NCI-H1930 (cell line): Measurements from ENCODE around the gene HMOX2.

ENCODE experiments used
- DNase-seq, 2 experiments: peaks; one replicate each; lab custom pipeline; 2025; lab: John Stamatoyannopoulos, UW

Gene HMOX2

DNA sequence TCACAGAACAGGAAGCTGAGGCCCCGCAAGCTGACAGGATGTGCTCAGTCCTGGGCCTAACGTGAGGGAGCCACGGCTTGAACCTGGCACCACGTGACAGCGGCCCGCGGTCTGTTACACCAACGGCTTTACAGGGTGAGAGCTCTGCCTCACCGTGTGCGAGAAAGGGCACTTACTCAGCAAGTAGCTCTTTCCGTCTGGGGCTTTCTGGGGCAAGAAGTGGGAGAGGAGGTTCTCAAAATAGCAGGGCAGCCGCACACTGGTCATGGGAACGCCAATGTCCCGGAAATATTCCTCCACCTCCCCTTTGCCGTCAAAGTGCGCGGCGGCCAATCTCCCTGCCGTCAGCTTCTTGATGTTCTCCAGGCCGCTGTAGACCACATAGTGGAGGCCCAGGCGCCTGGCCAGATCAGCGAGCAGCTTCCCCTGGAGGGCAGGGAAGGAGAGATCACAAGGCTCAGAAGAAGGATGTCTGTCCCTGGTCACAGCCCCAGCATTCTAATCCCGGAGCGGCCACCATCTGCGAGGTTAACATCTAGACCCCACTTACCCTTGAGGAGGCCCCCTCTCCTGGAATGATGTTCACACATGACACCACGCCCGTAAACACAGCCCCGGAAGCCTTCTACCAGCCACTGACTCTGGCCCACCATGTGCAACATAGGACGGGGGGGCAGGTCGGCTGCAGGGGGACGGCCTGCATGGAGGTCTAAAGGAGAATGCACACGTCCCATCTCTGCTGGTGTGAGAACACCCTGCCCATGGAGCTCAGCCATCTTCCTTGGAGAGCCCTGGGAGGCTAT, 10.0 kb upstream of the HMOX2 start:
- no peak for DNase-seq

DNA sequence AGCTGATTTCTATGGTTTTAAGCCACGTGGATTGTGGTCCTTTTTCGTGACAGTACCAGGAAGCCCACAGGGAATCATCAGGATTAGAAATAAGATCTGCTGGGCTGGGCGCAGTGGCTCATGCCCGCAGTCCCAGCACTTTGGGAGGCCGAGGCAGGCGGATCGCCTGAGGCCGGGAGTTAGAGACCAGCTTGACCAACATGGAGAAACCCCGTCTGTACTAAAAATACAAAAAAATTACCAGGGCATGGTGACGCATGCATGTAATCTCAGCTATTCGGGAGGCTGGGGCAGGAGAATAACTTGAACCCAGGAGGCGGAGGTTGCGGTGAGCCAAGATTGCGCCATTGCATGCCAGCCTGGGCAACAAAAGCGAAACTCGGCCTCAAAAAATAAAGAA, 8.3 kb upstream of the HMOX2 start:
- no peak for DNase-seq

DNA sequence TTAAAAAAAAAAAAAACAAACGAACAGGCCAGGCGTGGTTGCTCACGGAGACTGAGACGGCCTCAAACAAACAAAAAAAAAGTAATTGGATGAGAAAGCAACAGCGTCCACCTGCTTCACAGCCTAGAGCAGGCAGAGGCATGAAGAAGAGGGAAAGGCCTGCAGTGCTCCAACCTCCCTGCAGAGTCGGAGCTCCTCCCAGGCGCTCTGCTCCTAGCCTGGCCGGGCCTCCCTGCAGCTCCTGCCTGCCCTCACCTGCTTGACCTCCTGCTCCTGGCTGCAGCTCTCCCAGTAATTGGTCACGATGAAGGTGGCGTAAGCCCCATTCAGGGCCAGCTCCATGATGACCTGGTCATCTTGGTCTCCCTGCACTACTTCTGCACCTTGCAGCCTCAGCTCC, 7.2 kb upstream of the HMOX2 start:
- DNase-seq = no peak

GRCh38 chr16:4471869-4472268, 4.3 kb upstream of the HMOX2 start:
- no peak for DNase-seq

DNA sequence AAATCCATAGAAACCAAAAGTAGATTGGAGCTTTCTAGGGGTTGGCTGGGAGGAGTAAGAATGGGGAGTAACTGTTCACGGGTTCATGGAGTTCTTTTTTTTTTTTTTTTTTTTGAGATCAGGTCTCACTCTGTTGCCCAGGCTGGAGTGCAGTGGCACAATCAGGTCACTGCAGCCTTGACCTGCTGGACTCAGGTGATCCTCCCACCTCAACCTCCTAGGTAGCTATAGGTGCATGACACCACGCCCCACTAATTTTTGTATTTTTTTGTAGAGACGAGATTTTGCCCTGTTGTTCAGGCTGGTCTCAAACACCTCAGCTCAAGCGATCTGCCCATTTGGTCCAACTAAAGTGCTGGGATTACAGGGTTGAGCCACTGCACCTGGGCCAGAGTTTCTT, 3.3 kb upstream of the HMOX2 start:
- no peak for DNase-seq

DNA sequence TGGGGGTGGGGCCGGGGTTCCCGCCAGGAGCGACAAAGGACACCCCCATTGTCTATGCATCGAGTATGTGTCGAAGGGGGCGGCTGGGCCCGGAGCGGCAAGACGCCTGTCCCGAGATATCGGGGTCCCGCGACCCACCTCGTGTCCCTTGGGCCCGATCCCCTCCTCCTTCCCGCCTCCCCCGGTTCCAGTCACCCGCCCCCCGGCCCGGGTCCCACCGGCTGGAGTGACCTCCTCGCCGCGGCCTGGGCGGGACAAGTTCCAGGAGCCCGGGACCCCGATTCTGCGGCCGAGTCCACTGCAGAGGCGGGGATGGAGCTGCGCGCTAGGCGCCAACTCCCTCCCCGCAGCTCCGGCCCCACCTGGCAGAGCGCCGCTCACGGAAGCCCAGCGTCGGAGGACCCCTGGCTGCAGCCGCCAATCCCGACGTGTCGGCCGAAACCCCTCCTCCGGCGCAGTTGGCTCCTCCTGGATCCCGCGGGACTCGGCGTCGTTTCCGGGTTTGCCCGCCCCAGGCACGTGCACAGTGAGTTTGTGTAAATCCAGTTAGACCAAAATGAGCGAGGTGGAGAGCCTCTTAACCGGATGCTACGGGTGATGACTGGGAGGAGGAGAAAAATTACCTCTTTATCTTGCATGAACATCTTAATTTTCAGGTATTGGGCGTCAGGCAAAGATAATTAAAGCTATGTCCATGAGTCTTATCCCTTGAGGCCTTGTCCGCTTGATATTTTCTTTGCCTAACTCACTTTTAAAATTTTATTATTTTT, 1.8 kb upstream of the HMOX2 start, which contains the start of gene NMRAL1:
TSS of gene NMRAL1 (minus strand) at position 434 of the 770 bp plus-strand sequence. CDS start 493 bp downstream, outside the sequence.
- peak; percentile 96 to 97 for DNase-seq

DNA sequence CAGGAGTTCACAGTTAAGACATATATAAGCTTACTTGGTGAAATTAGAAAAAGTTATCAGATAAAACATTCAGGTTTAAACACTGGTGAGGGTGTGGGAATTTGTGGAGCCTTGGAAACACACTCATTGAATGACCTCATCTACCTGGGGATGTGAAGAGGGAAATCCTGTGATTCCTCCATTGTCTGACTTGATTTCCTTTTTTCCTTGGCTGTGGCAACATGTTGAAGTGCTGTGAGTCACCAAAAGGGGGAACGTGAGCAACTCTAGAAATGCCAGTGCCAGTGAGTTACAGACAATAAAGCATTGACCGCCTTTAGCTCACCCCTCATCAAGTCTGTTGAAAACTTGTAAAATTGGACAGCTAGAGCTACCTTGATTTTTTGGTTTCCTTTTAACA, 1.8 kb downstream of the HMOX2 start:
- no peak for DNase-seq

GRCh38 chr16:4481526-4481925, 5.3 kb downstream of the HMOX2 start:
- DNase-seq = no peak

- DNase-seq = no peak
Measured at GRCh38 chr16:4481963-4482362, 5.8 kb downstream of the HMOX2 start.

- DNase-seq = no peak
Measured at GRCh38 chr16:4486126-4486893, 10.1 kb downstream of the HMOX2 start.

- no peak for DNase-seq
Measured at GRCh38 chr16:4487955-4488498, 11.8 kb downstream of the HMOX2 start.

DNA sequence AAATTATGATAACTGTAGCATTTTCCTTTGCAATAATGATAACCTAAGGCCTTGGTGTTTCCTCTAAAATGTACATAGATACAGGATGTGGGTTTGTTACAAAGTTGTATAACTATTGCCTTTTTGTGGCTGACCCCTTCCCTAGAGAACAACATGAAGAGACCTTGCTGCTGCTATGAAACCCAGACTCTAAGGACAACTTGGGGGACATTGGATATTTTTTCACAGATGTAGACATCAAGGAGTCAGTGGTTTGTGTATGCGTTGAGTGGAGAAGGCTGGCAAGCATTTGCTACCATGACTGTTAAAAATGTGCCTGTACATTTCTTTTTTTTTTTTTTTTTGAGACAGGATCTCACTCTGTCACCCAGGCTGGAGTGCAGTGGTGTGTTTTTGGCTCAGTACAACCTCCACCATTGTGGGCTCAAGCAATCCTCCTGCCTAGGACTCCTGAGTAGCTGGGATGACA, 12.3 kb downstream of the HMOX2 start:
- DNase-seq = no peak

- DNase-seq = no peak
Measured at GRCh38 chr16:4489030-4489429, 12.8 kb downstream of the HMOX2 start.

- DNase-seq = no peak
Measured at GRCh38 chr16:4491898-4492297, 15.7 kb downstream of the HMOX2 start.

DNA sequence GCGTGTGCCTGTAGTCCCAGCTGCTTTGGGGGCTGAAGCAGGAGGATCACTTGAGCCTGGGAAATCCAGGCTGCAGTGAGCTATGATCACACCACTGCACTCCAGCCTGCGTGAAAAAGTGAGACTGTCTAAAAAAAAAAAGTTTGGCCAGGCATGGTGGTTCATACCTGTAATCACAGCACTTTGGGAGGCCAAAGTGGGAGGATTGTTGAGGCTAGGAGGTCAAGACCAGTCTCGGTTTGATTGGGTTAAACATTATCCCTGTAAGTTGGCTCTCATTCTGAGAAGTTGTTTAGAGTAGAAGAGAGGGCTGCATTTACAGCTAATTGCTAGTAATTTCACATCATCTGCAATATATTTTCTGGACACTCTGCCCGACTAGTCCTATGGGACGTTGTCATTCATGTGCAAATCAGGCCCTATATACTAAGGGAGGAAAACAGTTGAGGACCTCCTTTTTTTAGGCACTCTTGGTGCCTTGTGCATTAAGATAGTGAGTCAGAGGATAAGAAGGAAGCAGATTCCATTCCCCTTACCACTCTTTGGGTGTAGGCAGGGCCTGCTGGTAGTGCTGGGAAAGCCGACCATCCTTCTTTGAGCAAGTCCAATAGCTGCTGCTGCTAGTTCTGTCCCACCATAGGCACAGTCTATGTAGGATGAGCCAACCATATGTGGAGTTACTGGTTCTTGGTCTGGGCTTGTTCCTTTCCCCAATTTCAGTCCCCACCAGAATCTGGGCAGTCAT, 18.7 kb downstream of the HMOX2 start:
- no peak for DNase-seq

GRCh38 chr16:4495766-4496165, 19.6 kb downstream of the HMOX2 start:
- DNase-seq = no peak

DNA sequence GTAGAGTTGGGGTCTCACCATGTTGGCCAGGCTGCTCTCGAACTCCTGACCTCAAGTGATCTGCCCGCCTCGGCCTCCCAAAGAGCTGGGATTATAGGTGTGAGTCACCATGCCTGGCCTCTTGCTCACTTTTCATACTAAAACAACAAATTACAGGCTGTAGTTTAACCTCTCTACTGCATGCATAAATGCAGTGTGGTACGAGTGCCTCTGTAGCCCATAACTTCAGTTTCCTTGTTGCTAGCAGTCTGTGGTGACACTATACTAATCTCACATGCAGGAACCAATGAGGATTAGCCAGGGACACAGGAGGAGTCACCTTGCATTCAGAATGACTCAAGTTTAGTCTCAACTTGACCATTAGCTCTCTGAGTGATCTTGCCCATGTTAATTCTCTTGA, 20.1 kb downstream of the HMOX2 start:
- DNase-seq = no peak

DNA sequence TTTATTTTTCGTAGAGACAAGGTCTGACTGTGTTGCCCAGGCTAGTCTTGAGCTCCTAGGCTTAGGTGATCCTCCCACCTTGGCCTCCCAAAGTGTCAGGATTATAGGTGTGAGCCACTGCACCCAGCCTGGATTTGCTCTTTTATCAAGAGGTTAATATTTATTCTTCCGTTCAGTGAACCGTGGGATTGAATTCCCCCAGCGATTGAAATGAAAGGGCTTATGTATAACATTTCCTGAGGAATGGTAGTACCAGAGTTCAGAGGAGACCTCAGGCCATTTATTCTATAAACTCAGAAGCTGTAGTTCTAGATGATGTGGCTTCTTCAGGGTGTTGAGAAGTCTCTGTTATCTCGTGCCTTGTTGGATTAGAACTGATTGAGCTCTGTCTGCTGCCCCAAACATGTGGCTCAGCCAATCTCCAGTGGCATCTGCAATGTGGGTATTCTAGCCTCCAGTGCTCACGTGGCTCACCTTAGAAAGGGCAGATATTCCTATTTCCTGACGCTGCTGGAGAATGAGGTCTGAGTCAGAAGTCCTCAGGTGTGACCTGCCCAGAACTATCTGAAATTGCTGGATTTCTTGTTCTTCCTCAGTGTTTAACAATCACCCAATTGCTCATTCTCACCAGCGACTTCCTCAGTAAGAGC, 22.5 kb downstream of the HMOX2 start:
- no peak for DNase-seq

DNA sequence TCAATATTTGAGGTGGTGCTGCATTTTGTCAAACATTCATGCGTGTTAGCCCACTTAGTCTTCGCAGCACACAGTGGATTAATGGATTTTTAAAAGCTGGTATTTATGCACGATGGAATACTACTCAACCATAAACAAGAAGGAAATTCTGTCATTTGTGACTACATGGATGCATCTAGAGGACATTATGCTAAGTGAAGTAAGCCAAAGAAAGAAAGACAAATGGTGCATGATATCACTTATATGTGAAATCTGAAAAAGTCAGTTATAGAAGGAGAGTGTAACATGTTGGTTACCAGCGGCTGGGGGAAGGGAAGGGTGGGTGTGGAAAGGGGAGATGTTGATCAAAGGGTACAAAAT, 23.0 kb downstream of the HMOX2 start:
- no peak for DNase-seq

GRCh38 chr16:4500272-4500671, 24.1 kb downstream of the HMOX2 start:
- no peak for DNase-seq

- DNase-seq = no peak
Measured at GRCh38 chr16:4501071-4501478, 24.9 kb downstream of the HMOX2 start.
